HG02970 (cell line): ENCODE results near the gene C10orf71.

Experiments used
- ATAC-seq: cut with Tn5 transposase; IDR thresholded peaks from one replicate; pipeline ENCODE4 v1.9.1; 2021; ENCODE audit warnings: mild to moderate bottlenecking, moderate library complexity, moderate number of reproducible peaks; ENCODE audit not compliant: unreplicated experiment, low FRiP score

C10orf71 gene, protein sequence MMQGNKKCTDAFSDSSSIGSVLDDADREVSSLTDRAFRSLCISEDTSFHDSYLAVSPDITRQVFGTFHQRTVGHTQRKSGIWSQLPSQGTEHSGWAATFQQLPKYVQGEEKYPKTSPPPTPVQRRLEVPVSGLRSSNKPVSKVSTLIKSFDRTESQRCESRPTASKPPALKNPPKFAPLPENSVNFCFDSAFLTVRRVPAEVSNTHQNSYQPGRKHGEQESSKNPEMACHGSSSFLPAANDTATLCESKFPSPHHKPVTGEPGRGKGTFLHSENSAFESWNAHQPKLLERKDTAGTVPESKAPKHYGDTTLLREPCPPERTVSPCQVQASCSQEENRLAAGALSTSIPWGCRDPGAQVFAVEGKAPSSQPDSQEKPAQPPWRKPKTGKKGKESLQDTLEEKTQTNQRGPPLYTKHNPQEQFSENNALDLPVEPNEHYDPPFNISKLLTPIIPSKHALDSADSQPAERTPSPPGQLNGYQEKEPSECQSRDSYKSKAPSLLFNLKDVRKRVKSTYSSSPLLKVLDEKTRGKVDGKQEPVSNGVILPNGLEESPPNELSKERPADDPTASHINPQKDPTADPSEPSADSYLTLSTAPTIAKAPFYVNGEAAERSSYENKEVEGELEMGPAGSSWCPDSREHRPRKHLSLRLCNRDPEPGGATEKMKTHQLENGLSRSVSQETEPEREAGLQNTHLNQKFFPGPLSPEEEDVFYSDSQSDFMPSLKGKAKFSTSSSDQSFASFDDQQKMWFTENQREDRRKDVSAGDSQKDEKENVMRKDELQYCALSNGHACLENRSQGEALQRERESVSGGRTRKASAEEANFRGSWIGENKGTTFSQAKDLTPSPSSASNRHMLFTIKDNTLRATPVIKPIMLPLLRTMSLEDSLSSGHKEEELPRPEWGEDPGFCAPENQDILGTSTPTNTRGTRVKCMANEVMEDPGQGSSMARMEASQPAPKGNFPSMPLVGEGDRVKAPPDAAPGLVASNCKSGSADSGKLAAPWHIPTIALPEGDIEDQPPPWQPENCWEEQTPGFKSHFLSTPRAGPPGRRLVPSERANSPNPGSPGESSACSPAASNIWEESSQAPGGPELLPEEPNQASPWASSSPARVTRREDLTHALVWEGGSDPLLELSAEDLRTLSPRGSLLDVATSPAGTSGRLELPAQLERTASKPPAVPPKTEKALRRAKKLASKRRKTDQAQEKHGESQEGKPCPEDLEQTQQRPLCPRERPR (N-terminal part only)

DNA sequence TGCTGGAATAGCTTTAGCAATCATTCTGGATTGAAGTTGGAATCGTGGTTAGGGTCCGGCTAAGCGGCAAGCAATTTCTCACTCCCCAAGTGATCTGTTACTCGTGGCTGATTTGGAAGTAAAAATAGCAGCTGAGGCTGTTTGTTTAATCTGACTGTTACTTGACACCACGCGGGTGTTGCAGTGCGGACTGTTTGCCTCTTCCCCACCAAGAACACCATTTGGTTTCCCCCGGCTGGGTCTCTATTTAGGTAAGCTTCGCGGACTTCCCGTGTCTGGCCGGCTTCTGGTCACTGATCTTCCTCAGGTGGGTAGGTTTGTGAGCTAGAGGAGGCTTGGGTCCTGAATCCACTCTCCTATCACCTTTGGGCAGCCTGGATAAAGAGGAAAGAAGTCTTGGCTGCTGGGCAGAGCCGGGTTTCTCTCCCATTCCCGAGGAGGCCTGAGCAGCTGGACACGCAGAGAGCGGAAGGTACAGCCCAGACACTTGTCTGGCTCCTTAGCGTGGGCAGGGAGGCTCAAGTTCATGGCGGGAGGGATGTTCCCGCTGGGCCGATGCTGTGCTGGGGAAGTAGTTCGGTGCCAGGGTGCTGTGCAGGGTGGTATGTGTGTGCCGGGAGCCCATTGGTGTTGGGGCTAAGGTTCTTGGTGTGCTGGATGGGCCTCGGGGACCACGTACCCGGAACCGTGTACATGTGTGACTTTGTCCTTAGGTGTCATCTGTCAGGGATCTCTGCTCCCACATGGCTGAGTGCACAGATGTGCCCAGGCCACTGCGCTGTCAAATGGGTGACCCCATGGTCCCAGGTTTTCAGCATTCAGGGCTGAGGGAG lies at the start of gene C10orf71:
Gene C10orf71 (plus strand): TSS at position 188 of the 833 bp plus-strand sequence. CDS start 23,376 bp downstream, outside the sequence.
- no peak for ATAC-seq

DNA sequence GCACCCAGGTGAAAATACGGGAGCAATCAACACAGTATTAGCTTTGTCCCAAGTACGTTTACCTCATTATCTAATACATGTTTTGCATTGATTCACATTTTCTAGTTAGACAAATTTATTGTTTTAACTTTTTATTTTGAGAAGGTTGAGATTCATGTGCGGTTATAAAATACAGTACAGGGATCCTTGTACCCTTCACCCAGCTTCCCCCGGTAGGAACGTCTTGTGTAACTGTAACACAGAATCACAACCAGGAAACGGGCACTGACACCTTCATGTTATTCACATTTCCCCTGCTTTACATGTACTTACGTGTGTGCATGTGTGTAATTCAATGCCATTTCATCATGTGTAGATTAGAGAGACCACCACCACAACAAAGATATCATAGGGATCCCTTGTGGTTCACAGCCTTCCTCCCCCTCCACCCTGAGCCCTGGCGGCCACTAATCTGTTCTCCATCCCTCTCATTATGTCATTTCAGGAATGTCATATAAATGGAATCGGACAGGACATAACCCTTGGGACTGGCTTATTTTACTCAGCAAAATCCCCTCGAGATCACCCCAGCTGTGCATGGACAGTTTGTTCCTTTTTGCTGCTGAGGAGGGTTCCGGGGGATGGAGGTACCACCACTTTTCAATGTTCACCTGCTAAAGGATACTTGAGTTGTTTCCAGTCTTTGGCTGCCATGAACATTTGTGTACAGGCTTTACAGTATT lies 46.5 kb upstream of the C10orf71 start:
- ATAC-seq, result no peak

DNA sequence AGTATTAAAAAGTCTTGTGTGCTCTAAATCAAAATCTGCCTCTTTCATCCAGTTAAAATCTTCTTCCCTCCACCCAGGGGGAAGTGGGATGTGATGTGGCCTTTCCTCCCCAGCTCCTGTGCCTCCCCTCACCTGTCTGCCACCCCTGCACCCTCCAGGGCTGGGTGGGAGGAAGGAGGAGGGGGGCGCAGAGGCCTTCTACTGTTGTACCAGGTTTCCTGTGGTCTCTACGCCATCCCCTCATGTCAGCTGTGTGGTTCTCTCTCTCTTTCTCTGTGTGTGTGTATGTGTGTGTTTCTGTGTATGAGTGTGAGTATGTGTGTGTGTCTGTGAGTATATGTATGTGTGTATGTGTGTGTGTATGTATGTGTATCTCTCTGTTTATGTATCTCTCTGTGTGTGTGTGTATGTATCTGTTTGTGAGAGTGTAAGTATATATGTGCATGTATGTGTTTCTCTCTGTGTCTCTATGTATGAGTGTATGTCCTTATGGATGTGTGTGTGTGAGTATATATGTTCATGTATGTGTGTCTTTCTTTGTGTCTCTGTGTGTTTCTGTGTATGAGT lies 45.5 kb upstream of the C10orf71 start:
- no peak for ATAC-seq

DNA sequence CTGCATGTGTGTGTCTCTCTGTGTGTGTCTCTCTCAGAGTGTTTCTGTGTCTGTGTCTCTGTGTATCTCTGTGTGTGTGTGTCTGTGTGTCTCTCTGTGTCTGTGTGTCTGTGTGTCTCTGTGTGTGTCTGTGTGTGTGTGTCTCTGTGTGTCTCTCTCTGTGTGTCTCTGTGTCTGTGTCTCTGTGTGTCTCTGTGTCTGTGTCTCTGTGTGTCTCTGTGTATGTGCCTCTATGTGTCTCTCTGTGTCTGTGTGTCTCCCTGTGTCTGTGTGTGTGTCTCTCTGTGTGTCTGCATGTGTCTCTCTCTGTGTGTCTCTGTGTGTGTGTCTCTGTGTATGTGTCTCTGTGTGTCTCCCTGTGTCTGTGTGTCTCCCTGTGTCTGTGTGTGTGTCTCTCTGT lies 44.8 kb upstream of the C10orf71 start:
- ATAC-seq, result no peak

DNA sequence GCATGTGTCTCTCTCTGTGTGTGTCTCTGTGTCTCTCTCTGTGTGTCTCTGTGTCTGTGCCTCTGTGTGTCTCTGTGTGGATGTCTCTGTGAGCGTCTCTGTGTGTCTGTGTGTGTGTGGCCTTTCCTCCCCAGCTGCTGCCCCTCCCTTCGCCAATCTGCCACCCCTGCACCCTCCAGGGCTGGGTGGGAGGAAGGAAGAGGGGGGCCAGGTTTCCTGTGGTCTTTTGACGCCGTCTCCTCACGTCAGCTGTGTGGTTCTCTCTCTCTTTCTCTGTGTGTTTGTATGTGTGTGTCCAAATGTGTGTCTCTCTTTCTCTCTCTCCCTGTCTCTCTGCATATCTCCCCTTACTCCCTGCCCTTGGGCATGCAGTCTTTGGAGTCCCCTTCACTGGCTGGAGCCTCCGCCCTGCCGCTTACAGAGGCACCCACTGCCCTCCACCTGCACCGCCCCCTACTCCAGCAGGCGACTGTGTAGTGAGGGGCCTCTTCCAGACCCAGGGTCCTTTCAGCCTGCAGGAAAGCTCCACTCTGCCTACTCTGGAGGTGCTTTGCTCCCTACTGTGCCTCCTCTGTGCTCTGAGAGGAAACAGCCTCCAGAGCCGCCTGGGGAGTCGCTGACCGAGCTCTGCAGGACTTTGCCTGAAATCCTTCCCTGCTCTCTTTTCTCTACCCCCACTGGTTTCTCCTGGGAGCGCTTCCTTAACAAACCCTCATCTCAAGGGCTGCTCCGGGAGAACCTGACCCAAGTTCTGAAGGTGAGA lies 44.2 kb upstream of the C10orf71 start:
- ATAC-seq, result no peak

DNA sequence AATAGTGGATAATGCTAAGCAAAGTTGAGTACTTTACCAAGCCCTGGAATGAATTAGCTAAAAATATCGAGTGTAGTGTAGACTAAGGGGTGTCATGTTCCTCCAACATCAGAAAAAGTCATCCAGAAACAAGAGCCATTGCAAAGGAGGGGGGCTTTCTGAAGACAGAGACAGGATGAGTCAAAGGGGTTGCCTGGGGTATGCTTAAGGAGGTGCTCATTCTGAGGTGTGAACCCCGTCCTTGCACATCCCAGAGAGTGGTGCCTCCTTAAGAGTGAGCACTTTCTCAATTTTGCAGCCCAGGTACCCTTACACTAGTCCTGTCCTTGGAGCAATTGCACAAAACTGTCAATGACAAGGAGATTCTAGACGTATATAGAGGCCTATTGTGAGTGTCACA lies 43.1 kb upstream of the C10orf71 start:
- ATAC-seq, result no peak

DNA sequence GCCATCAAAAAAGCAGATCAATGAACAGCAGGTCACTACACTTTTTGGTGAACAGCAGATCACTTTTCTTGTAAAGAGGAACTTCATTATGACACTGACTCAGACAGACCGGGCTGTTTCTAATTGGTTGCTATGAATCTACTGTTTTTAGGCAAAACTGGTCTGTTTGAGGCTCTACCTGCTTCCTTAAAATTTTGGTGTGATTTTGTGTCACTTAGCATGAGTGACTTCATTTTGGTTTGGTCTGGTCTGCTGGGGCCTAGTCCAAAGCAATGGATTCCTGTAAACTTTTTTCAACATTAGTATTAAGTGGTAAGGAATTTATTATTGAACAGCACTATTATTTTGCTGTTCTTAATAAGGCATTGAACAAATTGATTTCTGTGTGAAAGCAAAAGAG lies 41.8 kb upstream of the C10orf71 start:
- no peak for ATAC-seq

DNA sequence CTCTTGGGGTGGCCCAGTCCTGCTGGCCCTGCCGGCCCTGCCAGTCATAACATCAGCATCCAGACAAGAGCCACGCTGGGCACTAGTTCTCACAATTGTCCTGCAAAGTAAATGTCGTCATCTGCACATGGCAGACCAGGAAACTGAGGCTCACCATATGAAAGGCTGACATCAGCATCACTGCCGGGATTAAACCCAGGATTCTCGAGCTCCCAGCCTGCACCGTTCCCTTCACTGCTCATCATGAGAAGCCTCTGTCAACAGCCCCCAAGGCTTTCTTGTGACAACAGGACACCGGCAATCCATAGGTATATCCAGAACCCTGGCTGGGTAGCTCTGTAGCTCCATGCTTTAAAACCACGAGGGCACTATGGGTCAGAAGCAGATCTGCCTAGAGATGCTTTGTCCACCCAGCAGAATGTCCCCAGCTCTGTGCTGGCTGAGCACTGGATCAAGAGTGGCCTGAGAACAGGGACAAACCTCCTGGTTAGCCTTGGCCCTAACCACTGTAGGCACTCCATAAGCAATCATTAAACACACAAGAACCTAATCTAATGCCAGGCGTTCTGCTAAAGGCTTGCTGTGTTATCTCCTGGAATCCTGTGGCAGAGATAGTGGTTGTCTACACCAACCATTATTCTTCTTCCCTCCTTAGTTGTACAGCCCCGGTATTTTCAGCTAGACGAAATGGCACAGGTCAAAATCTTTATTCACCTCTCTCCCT lies 41.2 kb upstream of the C10orf71 start:
- ATAC-seq, result no peak

DNA sequence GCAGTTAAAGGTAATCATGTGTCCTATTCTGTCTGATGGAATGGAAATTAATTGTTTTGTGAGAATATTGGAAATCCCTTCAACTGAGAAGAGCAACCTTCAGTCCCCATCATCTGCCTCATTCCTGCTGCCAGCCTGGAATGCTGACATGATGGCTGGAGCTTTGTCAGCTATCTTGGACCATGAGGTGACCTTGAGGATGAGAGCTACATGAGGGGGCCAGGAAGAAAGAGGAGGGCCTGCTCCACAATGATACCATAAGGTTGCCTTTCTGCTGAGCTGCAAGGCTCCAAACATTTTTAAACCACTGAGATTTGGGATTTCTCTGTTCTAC lies 40.7 kb upstream of the C10orf71 start:
- ATAC-seq, result no peak

DNA sequence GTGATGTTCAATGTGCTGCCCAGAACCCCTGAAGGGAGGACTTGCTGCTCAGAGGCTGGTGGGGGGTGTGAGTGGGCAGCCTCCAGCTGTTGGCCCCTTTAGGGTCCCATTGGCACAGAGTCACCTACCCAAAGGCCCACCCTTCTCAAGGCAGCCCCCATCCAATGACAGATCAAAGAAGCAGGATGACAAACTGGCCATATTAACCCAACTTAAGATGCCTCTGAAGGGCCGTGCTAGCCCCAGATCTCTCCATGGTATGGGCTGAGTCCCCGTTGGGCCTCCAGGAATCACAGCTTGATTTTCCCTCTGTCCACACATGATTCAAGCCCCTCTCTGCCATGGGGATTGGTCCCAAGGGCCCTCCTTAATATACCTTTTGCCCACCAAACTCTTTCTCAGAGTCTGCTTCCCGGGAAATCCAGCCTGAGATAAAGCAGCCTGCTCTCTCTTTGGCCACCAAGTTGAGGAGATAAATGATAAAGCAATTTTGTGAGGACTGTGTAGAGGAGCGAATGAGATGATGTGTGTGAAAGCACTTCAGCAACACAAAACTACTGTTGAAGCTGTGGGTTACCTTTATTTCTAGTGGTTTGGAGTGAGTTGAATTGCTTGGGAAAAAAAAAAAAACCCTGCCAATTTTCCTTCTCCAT lies 38.2 kb upstream of the C10orf71 start:
- no peak for ATAC-seq

DNA sequence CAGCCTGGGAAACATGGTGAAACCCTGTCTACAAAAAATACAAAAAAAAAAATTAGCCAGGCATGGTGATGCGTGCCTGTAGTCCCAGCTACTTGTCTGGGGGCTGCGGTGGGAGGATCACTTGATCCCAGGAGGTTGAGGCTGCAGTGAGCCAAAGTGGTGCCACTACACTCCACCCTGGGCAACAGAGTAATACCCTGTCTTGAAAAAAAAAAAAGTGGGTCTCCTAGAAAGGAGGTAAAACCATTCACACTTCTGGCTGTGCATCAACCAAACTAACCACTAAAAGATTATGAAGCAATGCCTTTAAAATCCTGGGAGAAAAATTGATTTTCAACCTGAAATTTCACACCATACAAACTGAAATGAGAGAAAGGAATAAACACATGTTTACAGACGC lies 35.4 kb upstream of the C10orf71 start:
- no peak for ATAC-seq

DNA sequence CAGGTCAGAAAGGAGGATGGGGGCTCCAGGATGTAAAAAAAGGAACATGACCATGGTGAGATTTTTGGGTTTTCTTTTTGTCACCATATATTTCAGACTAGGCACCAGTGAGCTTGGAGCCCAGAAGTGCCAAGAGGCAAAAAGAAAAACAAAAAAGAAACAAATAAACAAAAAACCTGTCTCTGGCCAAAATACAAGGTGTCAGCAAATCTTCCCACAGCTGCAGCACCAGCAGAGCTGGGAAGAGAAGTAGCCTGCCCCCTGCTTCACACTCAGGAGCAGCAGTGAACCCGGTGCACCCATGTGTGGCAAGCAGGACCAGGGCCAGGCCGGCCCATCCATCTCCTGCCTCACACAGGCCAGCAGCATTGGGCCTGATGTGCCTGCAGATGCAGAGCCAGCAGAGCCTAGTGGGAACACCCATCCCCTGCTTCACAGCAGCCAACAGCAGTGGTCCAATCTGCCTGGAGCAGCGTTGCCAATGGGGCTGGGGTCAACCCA lies 34.7 kb upstream of the C10orf71 start:
- ATAC-seq, result no peak

DNA sequence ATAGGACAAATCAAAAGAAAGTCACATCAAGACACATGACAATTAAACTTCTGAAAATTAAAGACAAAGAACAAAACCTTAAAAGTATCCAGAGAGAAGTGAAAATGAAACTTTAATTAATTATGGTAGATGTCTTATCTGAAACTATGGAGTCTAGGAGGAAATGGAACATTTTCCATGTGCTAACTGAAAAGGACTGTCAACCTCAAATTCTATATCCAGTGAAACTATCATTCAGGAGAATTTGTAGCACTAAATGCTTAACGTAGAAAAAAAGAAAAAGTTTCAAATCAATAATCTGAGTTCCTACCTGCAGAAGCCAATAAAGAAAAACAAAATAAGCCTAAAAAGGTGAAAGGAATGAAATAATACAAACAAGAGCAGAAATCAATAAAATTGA lies 33.1 kb upstream of the C10orf71 start:
- no peak for ATAC-seq

DNA sequence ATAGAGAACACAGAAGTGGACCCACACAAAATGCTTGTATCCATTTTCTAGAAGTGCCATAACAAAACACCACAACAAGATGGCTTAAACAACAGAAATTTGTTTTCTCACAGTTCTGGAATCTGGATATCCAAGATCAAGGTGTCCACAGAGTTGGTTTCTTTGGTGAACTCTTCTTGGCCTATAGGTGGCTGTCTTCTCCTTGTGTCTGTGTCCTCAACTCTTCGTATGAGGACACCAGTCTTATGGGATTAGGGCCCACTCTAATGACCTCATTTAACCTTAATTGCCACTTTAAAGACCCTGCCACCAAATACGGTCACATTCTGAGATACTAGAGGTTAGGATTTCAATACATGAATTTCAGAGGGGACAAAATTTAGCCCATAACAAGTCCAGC lies 30.8 kb upstream of the C10orf71 start:
- ATAC-seq, result no peak

DNA sequence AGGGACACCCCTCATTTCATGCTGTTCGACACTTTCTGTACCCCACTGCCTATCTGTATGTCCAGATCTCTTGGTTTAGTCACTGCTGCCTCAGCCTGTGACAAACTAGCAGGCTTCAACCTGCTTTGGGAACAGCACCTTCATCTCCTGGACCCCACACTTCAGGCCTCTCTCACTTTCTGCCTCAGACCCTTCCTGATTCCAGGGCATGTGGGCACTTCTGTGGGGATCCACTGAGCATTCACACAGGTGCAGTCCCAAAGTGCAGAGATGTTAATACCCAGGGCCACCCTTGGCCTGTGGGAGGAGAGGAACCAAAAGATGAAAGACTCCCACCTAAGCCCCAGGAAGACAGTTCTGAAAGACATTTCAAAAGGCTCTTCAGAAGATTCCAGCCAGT lies 29.4 kb upstream of the C10orf71 start:
- no peak for ATAC-seq

DNA sequence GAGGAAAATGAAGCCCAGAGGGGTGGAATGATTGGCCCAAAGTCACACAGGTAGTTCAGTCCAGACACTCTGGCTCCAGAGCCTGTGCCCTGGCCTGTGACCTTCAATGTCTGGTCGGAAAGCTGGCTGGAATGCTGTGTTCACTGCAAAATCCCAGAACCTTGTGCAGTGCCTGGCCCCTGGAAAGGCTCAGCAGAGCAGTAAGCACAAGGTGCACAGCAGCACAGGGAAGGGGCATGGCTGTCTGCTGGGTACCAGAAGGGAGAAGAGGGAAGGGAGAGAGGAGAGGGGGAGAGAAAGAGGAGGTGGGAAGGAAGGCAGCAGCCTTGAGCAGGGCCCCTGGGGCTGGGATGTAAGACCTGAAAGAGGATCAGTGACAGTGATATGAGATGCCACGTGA lies 28.4 kb upstream of the C10orf71 start:
- ATAC-seq, result no peak

DNA sequence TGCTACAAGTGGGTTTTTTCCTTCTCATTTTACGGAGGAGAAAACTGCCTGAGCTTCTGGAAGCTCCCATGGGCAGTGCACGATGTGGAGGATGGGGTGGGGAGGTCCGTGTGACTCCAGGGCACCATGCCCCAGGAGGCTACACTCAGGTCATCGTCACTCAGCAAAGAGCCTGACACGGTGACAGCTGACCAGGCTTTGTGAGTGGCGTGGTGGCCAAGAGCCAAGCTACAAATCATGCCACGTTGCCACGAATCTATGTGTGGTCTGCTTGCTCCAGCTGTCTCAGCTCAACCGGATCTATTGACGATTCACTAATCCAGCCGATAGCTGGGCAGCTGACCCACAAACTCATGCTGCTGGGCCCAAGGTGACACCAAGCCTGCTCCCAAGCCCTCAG lies 27.6 kb upstream of the C10orf71 start:
- ATAC-seq, result no peak
